Thyroid gland (tissue), 4 donors: ENCODE data around the gene TSPAN9.

Experiments used
- POLR2A ChIP-seq, 2 donors: fragments of 450-650 bp; IDR thresholded peaks; one replicate each; pipeline ENCODE4 v1.6.1; 2017; ENCODE audit warnings: antibody characterized with exemption in 2 of 2, mild to moderate bottlenecking in 2 of 2, moderate library complexity in 1 of 2
- TF ChIP-seq, protein P1 (sequence below), 6 experiments: fragments of 200-600 bp in 3 of 6; fragments of 450-650 bp in 3 of 6; sonication (generic) in 3 of 6; IDR thresholded peaks; one replicate each; pipeline ENCODE4 v1.5.1; 2016 to 2019; ENCODE audit warnings: antibody characterized with exemption in 6 of 6, mild to moderate bottlenecking in 2 of 6, inconsistent platforms in 1 of 6, moderate library complexity in 1 of 6

DNA sequence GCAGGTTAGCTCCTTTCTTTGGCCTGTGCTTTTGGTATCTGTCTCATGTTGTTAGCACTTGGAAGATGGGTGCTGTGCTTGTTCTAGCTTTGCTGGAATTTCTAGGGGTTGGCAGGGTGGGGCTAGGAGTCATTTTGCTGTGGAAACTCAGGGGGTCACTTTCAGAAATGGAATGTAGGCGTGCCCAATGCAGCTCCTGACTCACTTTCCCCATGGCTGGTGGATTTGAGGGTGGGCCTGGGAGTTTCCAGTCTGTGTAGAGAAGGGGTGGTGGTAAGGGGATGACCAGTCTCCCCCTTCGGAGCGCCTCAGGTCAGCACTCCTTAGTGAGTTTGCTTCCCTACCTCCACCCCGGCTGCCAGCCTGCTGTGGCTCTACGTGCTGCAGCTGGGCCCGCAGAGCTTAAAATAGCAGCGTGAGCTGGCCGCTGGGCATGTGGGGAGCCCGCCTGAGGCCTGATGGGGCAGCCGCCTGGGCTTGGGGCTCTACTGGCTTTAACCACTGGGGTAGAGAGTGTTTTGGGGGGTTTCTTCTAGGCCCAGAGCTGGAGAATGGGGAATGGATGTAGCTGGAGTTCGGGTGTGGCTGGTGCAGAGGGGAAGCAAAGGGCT lies 108.2 kb downstream of the TSPAN9 start:
- TF ChIP-seq, protein P1, sequence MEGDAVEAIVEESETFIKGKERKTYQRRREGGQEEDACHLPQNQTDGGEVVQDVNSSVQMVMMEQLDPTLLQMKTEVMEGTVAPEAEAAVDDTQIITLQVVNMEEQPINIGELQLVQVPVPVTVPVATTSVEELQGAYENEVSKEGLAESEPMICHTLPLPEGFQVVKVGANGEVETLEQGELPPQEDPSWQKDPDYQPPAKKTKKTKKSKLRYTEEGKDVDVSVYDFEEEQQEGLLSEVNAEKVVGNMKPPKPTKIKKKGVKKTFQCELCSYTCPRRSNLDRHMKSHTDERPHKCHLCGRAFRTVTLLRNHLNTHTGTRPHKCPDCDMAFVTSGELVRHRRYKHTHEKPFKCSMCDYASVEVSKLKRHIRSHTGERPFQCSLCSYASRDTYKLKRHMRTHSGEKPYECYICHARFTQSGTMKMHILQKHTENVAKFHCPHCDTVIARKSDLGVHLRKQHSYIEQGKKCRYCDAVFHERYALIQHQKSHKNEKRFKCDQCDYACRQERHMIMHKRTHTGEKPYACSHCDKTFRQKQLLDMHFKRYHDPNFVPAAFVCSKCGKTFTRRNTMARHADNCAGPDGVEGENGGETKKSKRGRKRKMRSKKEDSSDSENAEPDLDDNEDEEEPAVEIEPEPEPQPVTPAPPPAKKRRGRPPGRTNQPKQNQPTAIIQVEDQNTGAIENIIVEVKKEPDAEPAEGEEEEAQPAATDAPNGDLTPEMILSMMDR (IDR thresholded peaks at IDR 0.05), result no peak
- TF ChIP-seq POLR2A (IDR thresholded peaks at IDR 0.05), result no peak
